Uterus (tissue), 2 donors: ENCODE measurements around the gene ASIC4.

ENCODE experiments used
- CTCF ChIP-seq, 4 experiments: fragments of 200-600 bp in 2 of 4; fragments of 450-650 bp in 2 of 4; sonication (generic) in 2 of 4; IDR thresholded peaks; one replicate each; pipeline ENCODE4 v1.5.1; 2016 to 2019; ENCODE audit warnings: antibody characterized with exemption in 4 of 4, mild to moderate bottlenecking in 2 of 4, moderate library complexity in 1 of 4
- POLR2A ChIP-seq, 2 donors: fragments of 450-650 bp; IDR thresholded peaks; one replicate each; pipeline ENCODE4 v1.6.1; 2016; ENCODE audit warnings: antibody characterized with exemption in 2 of 2, mild to moderate bottlenecking in 1 of 2, moderate library complexity in 1 of 2

GRCh38 chr2:219485201-219485580 is 29.1 kb upstream of the ASIC4 start:
- TF ChIP-seq POLR2A (IDR thresholded peaks at IDR 0.05) (no peak), CTCF (IDR thresholded peaks at IDR 0.05) (no peak)
